NCI-H524 treated with DMSO at 0.1 percent for 48 hours (cell line): ENCODE data around the gene LRCH4.
"Not testable (repeated sequence)": the region's sequence is repeated elsewhere in the genome, so short reads cannot be mapped to it uniquely, and the experiment has no call there.

Source experiments
- DNase-seq: peaks from one replicate; lab custom pipeline; 2025; lab: John Stamatoyannopoulos, UW

Gene LRCH4

GRCh38 chr7:100544967-100545359 is 41.0 kb downstream of the LRCH4 start:
- DNase-seq: no peak

DNA sequence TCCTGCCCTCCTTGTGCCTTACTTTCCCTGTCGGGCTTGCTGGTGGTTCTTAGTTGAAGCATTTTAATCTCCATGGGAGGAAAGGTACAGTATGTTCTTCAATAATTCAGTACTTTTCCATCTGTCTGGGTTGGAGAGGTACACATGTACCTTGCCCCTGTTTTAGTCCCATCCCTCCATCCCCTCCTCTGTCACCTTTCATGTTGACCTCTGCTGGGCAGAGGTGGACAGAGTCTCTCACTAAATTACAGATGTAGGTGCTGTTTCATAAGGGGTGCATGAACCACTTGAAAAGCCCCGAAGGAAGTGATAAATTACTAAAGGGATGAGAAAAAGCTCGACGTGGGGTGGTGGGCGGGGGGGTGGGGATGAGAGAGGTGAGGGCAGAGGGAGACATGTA is 41.5 kb downstream of the LRCH4 start:
- DNase-seq: no peak

- no peak for DNase-seq
Observed at GRCh38 chr7:100543586-100543985, 42.3 kb downstream of the LRCH4 start.

- DNase-seq: not testable (repeated sequence)
Observed at GRCh38 chr7:100541309-100541708, 44.6 kb downstream of the LRCH4 start.

- DNase-seq: no peak
Observed at GRCh38 chr7:100540073-100540723, 45.7 kb downstream of the LRCH4 start.

DNA sequence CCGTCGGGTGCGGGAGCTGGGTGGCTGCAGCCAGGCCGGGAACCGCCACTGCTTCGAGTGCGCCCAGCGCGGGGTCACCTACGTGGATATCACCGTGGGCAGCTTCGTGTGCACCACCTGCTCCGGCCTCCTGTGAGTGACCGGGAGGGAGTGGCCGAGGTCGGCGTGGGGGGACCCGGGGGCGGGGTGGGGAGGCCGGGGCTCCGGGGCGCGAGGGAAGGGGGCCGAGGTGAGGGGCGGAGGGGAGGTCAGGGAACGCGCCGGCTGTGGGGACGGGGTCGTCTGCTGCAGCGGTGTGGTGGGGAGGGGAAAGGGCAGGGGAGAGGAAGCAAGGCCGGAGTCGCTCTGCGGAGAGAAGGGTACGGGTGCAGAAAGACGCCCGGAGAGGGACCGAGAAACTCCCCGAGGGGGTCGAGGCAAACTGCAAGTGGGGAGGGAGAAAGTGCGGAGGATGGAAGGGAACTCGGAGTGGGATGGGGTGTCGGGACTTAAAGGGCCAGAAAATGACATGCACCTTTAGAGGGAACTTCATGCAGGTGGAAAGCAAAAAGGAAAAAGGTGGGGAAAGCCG is 46.4 kb downstream of the LRCH4 start:
- no peak for DNase-seq

GRCh38 chr7:100538654-100539435 is 47.1 kb downstream of the LRCH4 start, which contains the start of gene AGFG2:
Gene AGFG2, plus strand, starts transcription at chr7:100539203. Its CDS starts 144 bp downstream, at chr7:100539347.
- peak; percentile 97 for DNase-seq

- DNase-seq: no peak
Observed at GRCh38 chr7:100538348-100538653, 47.6 kb downstream of the LRCH4 start.

DNA sequence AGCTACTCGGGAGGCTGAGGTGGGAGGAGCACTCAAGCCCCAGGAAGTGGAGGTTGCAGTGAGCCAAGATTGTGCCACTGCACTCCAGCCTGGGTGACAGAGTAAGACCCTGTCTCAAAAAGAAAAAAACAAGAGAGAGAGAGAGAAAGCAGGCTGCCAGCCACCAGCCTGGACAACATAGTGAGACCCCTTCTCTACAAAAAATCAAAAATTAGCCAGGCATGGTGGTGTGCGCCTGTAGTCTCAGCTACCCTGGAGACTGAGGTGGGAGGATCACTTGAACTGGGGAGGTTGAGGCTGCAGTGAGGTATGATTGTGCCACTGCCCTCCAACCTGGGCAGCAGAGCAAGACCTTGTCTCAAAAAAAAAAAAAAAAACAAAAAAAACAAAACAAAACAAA is 49.2 kb downstream of the LRCH4 start:
- DNase-seq: not testable (repeated sequence)

DNA sequence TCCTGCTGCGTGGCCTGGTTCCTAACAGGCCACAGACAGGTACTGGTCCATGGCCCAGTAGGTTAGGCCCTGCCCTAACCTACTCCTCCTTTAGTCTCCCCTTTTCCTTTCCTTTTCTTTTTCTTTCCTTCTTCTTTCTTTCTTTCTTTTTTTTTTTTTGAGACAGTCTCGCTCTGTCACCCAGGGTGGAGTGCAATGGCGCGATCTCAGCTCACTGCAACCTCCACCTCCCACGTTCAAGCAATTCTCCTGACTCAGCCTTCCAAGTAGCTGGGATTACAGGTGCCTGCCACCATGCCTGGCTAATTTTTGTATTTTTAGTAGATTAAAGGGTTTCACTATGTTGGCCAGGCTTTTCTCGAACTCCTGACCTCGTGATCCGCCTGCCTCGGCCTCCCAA is 49.9 kb downstream of the LRCH4 start:
- DNase-seq: not testable (repeated sequence)

DNA sequence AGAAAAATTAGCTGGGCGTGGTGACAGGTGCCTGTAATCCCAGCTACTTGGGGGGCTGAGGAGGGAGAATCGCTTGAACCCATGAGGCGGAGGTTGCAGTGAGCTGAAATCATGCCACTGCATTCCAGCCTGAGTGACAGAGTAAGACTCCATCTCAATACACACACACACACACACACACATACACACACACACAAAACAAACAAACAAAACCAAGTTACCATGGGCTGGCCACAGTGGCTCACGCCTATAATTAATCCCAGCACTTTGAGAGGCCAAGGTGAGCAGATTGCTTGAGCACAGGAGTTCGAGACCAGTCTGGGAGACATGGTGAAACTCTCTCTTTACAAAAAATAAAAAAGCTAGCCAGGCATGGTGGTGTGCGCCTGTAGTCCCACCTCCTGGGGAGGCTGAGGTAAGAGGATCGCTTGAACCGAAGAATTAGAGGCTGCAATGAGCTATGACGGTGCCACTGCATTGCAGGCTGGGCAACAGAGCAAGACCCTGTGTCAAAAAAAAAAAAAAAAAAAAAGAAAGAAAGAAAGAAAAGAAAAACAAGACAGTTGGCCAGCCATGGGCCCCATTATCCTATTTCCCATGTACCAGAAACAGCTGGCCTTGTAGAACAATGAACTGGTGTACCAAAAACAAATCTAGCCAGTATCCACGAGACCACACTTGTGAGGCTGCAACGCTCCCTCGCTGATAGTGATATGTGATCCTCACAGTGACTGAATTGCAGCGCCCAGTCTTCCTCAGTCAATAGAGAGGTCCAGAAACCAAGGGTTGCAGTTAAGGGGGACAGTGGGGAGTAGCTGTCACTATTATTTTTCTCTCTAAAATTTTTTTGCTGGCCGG is 53.5 kb downstream of the LRCH4 start:
- DNase-seq: no peak

DNA sequence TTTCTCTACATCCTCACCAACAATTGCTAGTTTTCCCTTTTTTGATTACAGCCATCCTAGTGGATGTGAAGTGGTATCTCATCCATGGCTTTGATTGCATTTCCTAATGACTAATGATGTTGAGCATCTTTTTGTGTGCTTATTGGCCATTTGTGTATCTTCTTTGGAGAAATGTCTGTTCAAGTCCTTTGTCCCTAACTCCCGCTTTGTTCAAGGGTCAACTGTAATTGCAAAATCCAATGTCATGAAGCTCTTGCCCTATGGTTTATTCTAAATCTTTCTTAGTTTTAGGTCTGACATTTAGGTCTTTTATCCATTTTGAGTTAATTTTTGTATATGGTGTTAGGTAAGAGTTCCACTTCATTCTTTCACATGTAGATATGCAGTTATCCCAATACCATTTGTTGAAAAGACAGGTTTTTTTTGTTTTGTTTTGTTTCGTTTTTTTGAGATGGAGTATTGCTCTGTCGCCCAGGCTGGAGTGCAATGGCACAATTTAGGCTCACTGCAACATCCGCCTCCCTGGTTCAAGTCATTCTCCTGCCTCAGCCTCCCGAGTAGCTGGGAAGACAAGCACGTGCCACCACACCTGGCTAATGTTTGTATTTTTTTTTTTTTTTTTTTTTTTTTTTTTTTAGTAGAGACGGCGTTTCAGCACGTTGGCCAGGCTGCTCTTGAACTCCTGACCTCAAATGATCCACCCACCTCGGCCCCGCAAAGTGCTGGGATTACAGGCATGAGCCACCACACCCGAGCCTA is 57.6 kb downstream of the LRCH4 start:
- DNase-seq: not testable (repeated sequence)
